SH-SY5Y (cell line): ENCODE measurements around the gene PTPN14.

Experiments
- GATA2 ChIP-seq: IDR thresholded peaks from 2 replicates; pipeline ENCODE4 v1.6.1; 2011; ENCODE audit warnings: mild to moderate bottlenecking, low read depth, low read length
- GATA3 ChIP-seq: IDR thresholded peaks from 2 replicates; pipeline ENCODE4 v1.6.1; 2011; ENCODE audit warnings: low read depth, mild to moderate bottlenecking, low read length, moderate library complexity

DNA sequence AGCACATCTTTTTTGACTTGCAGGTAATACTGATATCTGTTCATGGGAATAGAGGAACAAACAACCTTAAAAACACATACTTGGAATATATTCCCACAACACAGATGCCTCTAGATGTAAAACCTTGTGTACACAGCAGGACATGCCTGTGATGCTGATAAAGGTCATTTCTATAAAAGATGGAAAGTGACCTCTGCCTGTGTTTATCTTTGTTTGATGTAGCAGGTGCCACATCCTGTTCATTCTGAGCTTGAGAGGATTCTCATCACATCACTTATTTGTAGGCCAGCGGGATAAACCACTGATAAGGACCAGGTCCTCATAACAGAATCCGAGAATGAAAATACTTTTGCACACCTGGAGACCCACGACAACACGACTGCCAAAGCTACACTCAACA is 136.7 kb downstream of the PTPN14 start:
- TF ChIP-seq GATA3 (no peak), GATA2 (no peak)
